WTC11 (cell line): ENCODE results near the gene VPS52. TPM values are rescaled to one million over a fixed set of nuclear protein-coding genes. Genes with fewer than 3 reads are reported as not detected.

Experiments used
- ATAC-seq: fragments of 200-7000 bp; cut with Tn5 transposase; 2 replicates; pipeline ENCODE4 v1.10.0; 2021; ENCODE audit warnings: mild to moderate bottlenecking, moderate library complexity
- CTCF ChIA-PET: fragments of 300-600 bp; sonication (Branson Sonifier 250); formaldehyde crosslinking; loops from one replicate; lab custom pipeline; 2021; ENCODE audit warnings: antibody characterized with exemption; lab: Charles Lee
- POLR2A ChIA-PET: fragments of 350-600 bp; sonication (Branson Sonifier 250); formaldehyde crosslinking; loops from one replicate; lab custom pipeline; 2021; ENCODE audit warnings: antibody characterized with exemption; lab: Charles Lee
- DNase-seq: peaks from one replicate; pipeline ENCODE4 v3.0.0; 2021; ENCODE audit warnings: low spot score
- H3K27ac Mint-ChIP-seq: 2 replicates; pipeline ENCODE4 v1.8.0; 2021; ENCODE audit warnings: mixed read lengths
- H3K27me3 Mint-ChIP-seq: 2 replicates; pipeline ENCODE4 v1.8.0; 2021; ENCODE audit warnings: low read depth, mild to moderate bottlenecking, moderate library complexity, mixed read lengths
- H3K36me3 Mint-ChIP-seq: 2 replicates; pipeline ENCODE4 v1.8.0; 2021; ENCODE audit warnings: mixed read lengths
- H3K4me1 Mint-ChIP-seq: 2 replicates; pipeline ENCODE4 v1.8.0; 2022; ENCODE audit warnings: mixed read lengths
- H3K4me3 Mint-ChIP-seq: 2 replicates; pipeline ENCODE4 v1.8.0; 2021; ENCODE audit warnings: mild to moderate bottlenecking, moderate library complexity, mixed read lengths
- H3K9me3 Mint-ChIP-seq: 2 replicates; pipeline ENCODE4 v1.8.0; 2021; ENCODE audit warnings: mixed read lengths
- NR2C2 ChIP-seq: sonication (generic); formaldehyde crosslinking; IDR thresholded peaks from 2 replicates; pipeline ENCODE4 v1.8.0; 2022; ENCODE audit warnings: mild to moderate bottlenecking, missing genetic modification reagents
- ZNF219 ChIP-seq: sonication (generic); formaldehyde crosslinking; IDR thresholded peaks from 2 replicates; pipeline ENCODE4 v1.8.0; 2023; ENCODE audit warnings: missing genetic modification reagents, mild to moderate bottlenecking, borderline replicate concordance
- ZNF263 ChIP-seq: sonication (generic); formaldehyde crosslinking; IDR thresholded peaks from 2 replicates; pipeline ENCODE4 v1.8.1; 2022; ENCODE audit warnings: low read depth, mild to moderate bottlenecking, moderate library complexity, missing genetic modification reagents
- ZNF423 ChIP-seq: fragments of 250-450 bp; sonication (Bioruptor Pico); IDR thresholded peaks from 2 replicates; pipeline ENCODE4 v2.1.2; 2022; ENCODE audit warnings: mild to moderate bottlenecking, moderate library complexity
- total RNA-seq: library from RNA; stranded (reverse); gene quantifications from 3 replicates; pipeline ENCODE4 v1.2.3, GENCODE V29; 2021
- TF ChIP-seq, protein P1 (sequence below): sonication (generic); formaldehyde crosslinking; IDR thresholded peaks from 2 replicates; pipeline ENCODE4 v1.8.1; 2023; ENCODE audit warnings: mild to moderate bottlenecking, moderate library complexity, missing genetic modification reagents
- TF ChIP-seq, protein P2 (sequence below): sonication (generic); formaldehyde crosslinking; IDR thresholded peaks from 2 replicates; pipeline ENCODE4 v1.8.0; 2022; ENCODE audit warnings: mild to moderate bottlenecking, missing genetic modification reagents
- TF ChIP-seq, protein P3 (sequence below): fragments of 250-450 bp; sonication (Bioruptor Pico); IDR thresholded peaks from 2 replicates; pipeline ENCODE4 v1.8.0; 2021; ENCODE audit warnings: mild to moderate bottlenecking
- TF ChIP-seq, protein P4 (sequence below): sonication (generic); formaldehyde crosslinking; IDR thresholded peaks from 2 replicates; pipeline ENCODE4 v1.8.0; 2022; ENCODE audit warnings: mild to moderate bottlenecking, missing genetic modification reagents
- TF ChIP-seq, protein P5 (sequence below): fragments of 250-450 bp; sonication (Bioruptor Pico); IDR thresholded peaks from 2 replicates; pipeline ENCODE4 v1.9.0; 2021; ENCODE audit warnings: mild to moderate bottlenecking

VPS52 gene
- total RNA-seq, 1 experiment from 2014 or later, result 46.8 TPM

DNA sequence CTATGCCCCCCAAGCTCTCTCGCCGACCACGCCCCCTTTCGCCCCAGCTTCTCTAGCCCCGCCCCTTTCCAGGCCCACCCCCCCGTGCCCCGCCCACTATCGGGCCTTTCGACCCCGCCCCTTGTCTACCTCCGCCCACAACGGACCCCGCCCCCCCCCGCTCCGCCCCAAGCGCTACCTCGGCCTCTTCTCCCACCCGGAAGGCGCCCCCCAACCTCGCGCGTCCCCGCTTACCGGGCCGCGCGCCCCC is 45.7 kb upstream of the VPS52 start (continued):
- TF ChIP-seq, protein P1, sequence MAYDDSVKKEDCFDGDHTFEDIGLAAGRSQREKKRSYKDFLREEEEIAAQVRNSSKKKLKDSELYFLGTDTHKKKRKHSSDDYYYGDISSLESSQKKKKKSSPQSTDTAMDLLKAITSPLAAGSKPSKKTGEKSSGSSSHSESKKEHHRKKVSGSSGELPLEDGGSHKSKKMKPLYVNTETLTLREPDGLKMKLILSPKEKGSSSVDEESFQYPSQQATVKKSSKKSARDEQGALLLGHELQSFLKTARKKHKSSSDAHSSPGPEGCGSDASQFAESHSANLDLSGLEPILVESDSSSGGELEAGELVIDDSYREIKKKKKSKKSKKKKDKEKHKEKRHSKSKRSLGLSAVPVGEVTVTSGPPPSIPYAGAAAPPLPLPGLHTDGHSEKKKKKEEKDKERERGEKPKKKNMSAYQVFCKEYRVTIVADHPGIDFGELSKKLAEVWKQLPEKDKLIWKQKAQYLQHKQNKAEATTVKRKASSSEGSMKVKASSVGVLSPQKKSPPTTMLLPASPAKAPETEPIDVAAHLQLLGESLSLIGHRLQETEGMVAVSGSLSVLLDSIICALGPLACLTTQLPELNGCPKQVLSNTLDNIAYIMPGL (CRISPR knock-in tag), result no peak
- TF ChIP-seq ZNF423 (CRISPR knock-in tag) (no peak), ZNF219 (CRISPR knock-in tag) (no peak)
- TF ChIP-seq, protein P2, sequence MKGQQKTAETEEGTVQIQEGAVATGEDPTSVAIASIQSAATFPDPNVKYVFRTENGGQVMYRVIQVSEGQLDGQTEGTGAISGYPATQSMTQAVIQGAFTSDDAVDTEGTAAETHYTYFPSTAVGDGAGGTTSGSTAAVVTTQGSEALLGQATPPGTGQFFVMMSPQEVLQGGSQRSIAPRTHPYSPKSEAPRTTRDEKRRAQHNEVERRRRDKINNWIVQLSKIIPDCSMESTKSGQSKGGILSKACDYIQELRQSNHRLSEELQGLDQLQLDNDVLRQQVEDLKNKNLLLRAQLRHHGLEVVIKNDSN (CRISPR knock-in tag), result no peak
- TF ChIP-seq, protein P3, sequence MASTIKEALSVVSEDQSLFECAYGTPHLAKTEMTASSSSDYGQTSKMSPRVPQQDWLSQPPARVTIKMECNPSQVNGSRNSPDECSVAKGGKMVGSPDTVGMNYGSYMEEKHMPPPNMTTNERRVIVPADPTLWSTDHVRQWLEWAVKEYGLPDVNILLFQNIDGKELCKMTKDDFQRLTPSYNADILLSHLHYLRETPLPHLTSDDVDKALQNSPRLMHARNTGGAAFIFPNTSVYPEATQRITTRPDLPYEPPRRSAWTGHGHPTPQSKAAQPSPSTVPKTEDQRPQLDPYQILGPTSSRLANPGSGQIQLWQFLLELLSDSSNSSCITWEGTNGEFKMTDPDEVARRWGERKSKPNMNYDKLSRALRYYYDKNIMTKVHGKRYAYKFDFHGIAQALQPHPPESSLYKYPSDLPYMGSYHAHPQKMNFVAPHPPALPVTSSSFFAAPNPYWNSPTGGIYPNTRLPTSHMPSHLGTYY (CRISPR knock-in tag), result no peak

DNA sequence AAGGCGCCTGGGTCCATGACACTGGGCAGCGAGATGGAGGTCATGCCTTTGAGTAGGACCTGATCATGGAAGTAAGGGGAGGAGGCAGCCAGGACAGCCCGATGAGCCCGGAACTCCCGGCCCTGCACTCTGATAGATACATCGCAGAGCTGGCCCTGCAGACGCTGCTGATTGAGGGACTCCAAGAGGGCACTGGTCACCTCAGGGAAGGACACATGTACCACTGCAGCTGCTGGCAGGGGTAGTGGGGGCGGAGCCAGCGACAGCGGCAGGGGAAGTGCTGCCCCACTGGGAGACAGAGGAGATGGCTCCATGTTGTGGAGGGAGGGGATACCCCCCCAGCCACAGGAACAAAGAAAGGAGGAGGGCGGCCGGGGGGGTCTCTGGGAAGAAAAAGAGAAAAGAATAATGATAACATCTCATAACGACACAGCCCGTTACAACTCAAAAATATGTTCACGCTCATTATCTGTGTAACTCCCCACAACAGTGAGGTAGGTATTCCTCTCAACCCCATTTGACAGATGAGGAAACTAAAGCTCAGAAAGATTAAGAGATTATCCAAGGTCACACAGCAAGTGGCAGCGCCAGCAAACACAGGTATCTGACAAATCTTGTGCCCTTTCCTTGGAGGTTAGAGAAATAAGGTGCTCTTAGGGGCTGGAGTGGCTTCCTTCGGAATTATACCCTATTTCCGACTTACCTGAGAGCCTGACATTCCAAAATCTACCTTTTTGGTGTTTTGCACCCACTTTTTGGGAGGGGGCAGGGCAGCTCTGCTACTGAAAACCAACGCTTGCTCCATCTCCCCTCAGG is 45.1 kb upstream of the VPS52 start:
- H3K27ac Mint-ChIP-seq, result peak overlapping the region; percentile 91
- no peak for ATAC-seq
- no peaks in the 10 kb centered on the region; the same call in 1 of the 2 replicates for H3K27me3 Mint-ChIP-seq
- CTCF ChIA-PET, result interaction anchor here (0.9 to 2.5 kb wide), 11 partner anchors 17 to 1168 kb away, joined by 3 to 16 read pairs (median 5); partner anchors contain the start of genes B3GALT4, CUTA, PFDN6 and RPS18
- H3K36me3 Mint-ChIP-seq, result peaks cover 21% of the 10 kb centered on the region
- H3K4me3 Mint-ChIP-seq, result peak overlapping the region; percentile 71
- POLR2A ChIA-PET, result interaction anchor here (1.0 to 1.9 kb wide), 3 partner anchors 28 to 133 kb away, joined by 3 to 8 read pairs (median 6); no protein-coding TSS in a partner anchor
- TF ChIP-seq, protein P4, sequence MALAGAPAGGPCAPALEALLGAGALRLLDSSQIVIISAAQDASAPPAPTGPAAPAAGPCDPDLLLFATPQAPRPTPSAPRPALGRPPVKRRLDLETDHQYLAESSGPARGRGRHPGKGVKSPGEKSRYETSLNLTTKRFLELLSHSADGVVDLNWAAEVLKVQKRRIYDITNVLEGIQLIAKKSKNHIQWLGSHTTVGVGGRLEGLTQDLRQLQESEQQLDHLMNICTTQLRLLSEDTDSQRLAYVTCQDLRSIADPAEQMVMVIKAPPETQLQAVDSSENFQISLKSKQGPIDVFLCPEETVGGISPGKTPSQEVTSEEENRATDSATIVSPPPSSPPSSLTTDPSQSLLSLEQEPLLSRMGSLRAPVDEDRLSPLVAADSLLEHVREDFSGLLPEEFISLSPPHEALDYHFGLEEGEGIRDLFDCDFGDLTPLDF (CRISPR knock-in tag), result no peak
- TF ChIP-seq ZNF263 (CRISPR knock-in tag), result no peak
- TF ChIP-seq NR2C2 (CRISPR knock-in tag), result no peak
- H3K9me3 Mint-ChIP-seq, result no peaks in the 10 kb centered on the region
- H3K4me1 Mint-ChIP-seq, result peaks cover 65% of the 10 kb centered on the region
- no peak for DNase-seq

DNA sequence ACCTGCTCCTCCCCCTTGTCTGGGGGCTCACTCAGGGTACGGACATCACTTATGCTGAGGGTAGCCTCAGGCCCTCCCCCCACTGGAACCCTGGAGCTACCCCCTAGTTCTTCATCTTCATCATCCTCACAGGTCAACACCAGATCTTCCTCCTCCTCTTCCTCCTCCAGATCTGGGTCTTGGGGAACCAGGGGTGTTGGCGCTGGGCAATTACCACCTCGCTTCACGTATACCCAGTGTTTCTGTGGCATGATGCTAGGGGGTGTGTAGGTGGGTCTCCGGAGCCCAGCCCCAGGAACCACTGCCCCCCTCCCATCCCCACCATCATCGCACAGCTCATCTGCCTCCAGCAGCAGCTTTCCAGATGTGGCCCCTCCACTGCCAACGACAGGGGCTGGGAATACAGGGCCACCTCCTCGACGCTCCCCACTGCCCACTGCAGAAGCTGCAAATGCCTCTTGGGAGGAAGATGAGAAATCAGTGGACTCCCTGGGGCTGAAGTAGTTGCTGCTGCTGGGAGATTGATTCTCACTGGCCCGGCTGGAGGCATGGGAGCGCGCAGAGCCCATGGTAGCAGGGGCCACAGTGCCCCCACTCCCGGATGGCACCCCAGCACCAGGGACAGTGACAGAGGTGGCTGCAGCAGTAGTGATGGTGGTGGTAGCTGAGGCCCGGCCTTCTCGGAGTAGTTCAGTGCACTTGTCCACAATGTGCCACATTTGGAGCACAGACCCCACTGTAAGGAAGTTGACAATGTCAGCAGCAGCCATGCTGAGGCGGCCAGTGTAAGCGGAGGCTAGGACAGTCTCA is 44.3 kb upstream of the VPS52 start:
- Mint-ChIP-seq H3K4me3 (peak overlapping the region; percentile 93), H3K36me3 (peaks cover 21% of the 10 kb centered on the region), H3K27ac (peak overlapping the region; percentile 63), H3K9me3 (no peaks in the 10 kb centered on the region), H3K4me1 (peaks cover 61% of the 10 kb centered on the region), H3K27me3 (no peaks in the 10 kb centered on the region; the same call in 1 of the 2 replicates)
- no peak for ATAC-seq
- TF ChIP-seq, protein P5, sequence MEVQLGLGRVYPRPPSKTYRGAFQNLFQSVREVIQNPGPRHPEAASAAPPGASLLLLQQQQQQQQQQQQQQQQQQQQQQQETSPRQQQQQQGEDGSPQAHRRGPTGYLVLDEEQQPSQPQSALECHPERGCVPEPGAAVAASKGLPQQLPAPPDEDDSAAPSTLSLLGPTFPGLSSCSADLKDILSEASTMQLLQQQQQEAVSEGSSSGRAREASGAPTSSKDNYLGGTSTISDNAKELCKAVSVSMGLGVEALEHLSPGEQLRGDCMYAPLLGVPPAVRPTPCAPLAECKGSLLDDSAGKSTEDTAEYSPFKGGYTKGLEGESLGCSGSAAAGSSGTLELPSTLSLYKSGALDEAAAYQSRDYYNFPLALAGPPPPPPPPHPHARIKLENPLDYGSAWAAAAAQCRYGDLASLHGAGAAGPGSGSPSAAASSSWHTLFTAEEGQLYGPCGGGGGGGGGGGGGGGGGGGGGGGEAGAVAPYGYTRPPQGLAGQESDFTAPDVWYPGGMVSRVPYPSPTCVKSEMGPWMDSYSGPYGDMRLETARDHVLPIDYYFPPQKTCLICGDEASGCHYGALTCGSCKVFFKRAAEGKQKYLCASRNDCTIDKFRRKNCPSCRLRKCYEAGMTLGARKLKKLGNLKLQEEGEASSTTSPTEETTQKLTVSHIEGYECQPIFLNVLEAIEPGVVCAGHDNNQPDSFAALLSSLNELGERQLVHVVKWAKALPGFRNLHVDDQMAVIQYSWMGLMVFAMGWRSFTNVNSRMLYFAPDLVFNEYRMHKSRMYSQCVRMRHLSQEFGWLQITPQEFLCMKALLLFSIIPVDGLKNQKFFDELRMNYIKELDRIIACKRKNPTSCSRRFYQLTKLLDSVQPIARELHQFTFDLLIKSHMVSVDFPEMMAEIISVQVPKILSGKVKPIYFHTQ (CRISPR knock-in tag), result no peak
- CTCF ChIA-PET, result no interaction called here
- DNase-seq, result no peak
- POLR2A ChIA-PET, result no interaction called here
